Inflammatory macrophage treated with lipopolysaccharide for 4 hours (primary cell): ENCODE results near the gene AHRR.
"Not testable (repeated sequence)": the region's sequence is repeated elsewhere in the genome, so short reads cannot be mapped to it uniquely, and the experiment has no call there.

Experiments used
- DNase-seq: peaks from one replicate; pipeline ENCODE4 v3.0.0-alpha.2; 2020

AHRR gene

DNA sequence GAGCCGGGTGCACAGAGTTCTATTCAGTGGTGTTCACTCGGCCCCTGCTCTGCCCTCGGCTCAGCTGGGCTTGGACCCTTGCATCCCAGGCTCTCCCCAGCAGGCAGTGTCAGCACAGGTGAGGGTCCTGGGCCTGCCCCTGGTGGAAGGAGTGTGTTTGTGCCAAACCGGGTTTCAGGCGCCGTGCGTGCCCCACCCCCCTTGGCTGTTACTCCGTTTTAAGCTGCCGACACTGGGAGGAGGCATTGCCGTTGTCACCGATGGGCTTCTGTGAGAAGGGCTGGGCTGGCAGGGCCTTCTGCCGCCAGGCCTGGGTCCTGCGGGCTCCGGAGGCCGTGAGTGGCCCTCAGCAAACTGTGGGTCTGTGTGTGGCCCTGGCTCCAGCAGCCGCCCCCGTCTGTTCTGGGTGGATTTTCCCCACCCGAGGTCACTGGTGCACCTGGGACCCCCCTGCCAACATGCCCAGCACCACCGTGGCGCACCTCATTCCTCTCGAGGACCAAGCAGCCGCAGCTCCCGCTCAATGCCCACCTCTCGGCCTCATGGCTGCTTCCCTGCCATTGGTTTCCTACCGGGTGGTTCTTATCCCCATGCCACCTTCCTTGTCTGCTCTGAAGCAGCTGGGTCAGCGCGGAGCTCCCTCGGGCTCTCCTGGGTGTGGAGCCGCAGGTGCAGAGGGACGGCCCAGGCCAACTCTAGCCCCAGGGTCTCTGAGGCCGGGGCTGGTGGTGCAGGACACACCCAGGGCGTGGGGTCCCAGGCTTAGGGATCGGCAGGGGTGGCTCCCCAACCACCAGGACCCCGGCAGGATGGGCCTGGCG, 77.2 kb downstream of the AHRR start:
- no peak for DNase-seq

DNA sequence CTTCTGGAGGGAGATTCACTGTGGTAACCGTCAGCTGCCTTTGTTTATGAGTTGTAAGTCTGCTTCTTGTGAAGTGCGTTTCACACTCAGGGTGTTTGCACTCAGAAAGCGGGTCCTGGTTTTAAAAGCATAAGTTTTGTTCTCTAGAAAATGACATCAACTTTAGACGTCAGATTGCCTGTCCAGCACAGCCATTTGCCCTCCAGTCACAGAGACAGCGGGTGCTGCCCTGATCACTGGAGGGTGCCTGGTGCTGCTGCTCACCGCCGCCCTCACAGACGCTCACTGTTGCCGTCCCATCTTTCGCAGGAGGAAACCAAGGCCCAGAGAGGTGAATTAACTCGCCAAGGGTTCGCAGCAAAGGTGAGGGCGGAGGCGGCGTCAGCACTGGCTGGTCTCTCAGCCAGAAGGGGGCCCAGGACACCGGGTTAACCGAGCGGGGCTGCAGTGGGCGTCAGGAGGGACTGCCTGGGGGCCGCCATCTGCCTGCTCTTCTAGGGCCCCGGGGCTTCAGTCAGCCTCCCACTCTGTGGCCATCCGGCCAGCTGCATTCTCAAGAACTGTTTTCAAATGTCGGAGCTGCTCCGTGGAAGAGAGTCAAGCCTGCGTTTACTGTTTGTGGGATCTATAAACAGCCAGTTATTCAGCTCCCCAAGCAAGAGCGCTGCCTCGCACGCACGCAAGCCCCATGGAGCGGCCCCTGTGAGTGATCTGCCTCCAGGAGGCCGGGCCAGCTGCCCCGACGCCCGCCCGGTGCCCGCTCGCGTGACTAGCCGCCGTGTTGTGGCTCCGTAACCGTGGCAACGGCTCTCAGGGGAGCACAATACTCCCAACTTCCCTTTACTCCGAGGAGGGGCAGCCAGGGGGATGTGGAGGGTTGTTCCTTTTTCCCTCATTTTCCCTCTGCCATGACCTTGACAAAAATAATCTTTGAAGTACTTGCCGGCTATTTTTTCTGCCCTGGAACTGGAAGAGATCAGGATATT, 78.1 kb downstream of the AHRR start:
- DNase-seq, result peak; percentile 77

DNA sequence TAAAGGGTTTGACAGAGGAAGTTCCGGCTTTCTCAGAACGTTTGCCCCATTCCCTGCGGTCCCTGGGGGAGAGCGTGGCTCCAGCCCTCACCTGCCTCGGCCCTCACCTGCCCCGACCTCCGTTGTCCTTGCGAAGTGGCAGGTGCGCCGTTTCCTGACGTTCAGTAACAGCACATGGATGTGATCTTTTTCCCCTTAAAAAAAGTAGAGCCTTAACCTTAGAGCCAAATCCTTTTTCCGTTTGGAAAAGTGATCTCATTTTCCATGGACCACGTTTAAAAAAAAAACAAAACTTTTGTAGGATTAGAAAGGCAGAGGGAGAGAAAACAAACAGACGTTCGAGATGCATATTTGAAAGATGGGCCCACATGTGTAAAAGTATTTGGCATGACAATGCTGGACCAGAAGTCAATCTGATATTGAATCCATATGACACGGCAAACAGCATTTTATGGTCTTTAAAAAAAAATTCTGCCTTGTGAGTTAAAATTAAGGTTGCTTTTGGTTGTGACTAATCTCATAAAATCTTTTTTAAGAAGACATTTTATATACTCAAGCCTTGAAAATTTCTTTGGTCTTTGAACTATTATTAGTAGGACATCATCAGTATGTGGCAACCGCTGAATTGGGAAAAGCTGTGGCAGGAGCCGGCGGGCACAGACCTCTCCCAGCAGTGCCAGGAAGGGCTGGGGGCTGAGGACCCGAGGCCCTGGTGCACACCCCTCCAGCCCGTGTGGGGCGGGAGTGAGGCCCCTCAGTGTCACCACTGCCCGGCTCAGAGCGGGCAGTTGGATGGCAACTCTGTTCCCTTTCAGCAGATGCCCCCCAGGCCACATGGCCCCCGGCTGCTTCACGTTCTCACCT, 79.0 kb downstream of the AHRR start:
- DNase-seq, result no peak

DNA sequence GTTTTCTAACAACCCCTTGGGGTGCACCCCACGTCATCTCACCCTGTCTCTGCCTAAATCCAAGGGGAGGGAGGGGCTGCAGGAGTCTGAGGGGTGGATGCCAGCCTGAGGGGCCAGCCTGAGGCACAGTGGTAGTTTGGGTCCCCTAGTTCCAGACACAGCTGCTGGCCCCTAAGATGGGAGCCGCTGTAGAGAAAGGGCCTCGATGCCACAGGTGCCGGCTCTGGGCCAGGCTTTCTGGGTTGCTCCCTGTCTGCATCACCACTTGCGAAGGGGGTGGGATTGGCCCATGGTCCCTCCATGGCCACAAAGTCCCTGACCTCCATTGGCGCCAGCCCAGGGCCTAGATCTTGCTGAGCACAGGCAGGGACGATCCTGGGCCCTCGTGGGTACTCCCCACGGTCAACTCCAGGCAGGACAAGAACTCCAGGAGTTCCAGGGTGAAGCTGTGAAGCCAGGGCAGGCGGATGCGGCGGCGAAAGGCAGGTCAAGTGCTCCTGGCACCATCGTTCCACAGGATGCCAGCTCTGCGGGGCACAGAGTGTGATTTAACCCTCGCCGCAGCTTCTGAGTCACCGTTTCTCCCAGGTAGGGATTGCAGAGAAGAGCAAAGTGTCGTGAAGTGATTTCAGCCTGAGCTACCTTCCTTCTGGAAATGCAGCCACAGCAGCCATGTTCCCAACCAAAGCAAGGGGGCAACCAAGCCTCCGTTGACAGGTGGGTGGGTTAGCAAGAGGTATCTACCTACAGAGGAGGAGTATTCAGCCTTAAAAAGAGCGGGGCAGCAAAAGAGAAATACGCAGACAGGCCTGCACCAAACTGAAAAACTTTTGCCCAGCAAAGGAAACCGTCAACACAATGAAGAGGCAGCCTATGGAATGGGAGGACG, 79.9 kb downstream of the AHRR start:
- no peak for DNase-seq

DNA sequence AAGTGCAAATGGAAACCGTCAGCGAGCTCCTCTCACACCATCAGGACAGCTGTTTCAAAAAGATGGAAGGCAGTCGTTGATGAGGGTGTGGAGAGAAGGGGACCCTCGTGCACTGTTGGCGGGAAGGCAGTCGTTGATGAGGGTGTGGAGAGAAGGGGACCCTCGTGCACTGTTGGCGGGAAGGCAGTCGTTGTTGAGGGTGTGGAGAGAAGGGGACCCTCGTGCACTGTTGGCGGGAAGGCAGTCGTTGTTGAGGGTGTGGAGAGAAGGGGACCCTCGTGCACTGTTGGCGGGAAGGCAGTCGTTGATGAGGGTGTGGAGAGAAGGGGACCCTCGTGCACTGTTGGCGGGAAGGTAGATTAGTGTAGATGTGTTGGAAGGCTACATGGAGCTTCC, 80.7 kb downstream of the AHRR start:
- DNase-seq, result not testable (repeated sequence)

DNA sequence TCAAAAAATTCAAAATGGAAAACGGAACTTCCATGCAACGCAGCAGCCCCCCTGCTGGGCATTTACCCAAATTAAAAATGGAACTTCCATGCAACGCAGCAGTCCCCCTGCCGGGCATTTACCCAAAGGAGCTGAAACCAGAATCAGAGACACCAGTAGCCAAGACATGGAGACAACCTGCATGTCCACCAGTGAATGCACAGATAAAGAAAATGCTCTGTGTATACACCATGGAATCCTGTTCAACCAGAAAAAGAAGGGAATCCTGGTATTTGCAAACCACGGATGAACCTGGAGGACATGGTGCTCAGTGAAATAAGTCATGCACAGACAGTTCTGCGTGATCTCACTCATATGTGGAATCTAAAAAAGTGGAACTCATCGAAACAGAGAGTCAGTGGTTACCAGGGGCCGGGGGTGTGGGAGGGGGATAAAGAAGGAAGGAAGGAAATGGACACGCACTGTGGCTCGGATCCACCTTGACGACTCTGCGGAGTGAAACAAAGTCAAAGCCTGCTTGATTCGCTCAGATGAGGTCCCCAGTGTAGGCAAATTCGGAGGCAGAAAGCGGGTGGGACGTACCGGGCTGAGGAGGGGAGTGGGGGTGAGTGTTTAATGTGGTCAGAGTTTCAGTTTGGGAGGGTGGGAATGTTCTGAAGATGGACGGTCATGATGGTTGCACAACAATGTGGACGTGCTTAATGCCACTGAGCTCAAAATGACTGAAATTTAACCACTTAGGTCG, 81.3 kb downstream of the AHRR start:
- DNase-seq, result peak; percentile 75

DNA sequence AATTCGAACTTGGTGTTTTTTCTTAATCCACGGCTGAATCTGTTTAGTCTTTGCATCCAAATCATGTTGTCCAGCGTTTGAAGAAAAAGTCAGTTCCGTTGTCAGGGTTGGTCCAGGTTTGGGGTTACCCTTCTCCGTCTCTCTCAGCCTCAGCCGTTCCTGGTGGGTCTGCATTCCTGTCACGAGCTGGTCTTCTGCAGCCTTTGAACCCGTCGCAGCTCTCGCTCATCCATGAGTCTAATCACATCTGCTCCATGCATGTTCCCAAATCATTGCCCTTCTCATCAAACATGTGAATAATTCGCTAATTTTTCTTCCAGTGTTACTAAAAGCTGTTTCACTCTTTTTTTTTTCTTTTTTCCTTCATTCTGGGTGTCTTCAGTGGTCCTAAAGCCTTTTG, 82.5 kb downstream of the AHRR start:
- DNase-seq, result no peak

DNA sequence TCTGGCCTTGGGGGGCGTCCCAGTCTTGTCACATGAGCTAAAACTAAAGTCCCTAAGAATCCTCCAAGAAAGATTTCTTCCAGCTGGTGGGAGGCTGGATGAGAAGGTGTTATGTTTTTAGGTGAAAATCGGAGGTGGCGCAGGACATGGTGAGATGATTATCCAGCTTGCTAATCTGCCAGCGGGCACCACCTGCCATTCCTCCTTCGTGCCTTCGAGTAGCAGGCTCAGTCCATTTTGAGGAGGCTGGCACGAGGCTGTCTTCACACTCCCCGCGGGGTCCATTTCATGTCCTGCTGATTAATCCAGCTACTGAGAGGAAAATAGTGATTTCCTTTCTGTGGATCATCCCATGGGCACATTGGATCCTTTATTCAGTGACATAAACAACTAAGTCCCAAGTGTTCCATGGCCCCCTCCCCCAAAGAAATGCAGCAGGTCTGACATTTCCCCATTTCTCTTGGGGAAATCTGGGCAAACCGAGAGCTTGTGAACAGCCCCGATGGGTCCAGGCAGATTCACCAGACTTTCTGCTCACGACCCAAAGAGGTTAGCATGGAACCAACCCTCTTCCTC, 83.2 kb downstream of the AHRR start:
- no peak for DNase-seq

DNA sequence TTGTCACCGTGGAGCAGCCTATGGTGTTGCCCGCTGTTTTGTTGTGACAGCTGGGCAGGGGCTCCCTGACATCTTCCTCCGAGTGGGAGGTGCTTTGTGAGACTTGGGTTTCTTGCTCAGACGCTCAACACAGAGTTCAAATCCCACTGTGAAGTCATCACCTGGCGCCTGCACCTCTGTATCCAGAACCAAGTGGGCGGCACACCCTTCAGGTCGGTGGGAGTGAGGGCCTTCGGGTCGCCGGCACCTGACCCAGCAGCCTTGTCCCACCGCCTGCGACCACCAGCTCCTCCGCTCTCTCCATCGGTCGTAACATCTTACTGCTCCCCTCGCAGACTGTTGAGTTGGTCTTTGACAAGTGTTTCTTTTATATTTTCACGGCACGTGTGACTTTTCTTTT, 83.9 kb downstream of the AHRR start:
- no peak for DNase-seq

DNA sequence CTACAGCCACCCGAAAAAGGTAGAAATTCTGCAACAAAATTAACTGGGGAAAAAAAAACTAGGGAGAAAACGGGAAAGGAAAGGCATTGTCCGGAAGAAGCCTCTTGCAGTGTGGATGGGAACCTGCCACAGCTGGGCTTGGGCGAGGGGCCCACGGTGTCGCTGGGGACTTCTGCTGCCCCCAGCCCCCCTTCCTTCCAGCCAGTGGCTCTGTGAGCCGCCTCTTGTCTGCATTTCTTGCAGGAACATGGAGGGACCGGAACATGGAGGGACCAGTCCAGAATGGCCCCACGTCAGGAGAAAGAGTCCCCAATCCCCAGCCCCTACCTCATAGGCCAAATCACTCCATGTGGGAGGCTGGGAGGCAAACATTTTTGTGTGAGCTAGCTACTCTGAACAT, 84.5 kb downstream of the AHRR start:
- no peak for DNase-seq

DNA sequence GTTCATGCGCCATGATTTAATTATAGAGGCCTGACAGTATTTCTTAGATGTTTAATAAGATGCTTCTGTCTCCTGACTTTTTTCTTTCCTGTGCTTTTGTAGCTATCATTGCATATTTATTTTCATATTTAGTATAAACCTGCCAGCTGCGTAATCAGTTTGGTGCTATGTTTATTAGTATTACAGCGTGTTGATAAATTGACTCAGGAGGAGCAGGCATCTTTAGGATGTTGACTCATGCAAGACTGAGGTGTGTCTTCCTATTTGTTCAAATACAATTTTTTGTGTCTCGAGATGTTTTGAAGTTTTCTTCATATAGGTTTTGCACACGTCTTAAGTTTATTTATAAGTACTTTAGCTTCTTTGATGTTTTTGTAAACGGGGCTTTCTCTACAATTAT, 85.5 kb downstream of the AHRR start:
- DNase-seq, result no peak

DNA sequence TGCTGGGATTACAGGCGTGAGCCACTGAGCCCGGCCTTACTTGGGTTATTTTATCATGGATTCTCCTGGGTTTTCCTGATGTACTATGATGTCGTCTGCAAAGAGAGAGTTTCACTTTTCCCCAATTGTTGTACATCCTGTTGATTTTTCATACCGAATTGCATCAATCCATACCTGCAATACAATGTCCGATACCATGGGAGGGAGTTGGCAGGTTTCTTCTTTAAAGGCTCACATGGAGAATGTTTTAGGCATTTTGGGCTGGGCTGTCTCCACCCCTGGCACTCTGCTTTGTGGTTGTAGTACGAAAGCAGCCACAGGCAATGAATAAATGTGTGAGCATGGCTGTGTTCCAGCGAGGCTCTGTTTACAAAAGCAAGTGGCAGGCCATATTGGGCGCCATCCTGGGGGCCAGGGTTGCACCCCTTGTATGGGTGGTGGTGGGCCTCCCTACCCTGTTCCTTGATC, 86.3 kb downstream of the AHRR start:
- DNase-seq, result no peak

DNA sequence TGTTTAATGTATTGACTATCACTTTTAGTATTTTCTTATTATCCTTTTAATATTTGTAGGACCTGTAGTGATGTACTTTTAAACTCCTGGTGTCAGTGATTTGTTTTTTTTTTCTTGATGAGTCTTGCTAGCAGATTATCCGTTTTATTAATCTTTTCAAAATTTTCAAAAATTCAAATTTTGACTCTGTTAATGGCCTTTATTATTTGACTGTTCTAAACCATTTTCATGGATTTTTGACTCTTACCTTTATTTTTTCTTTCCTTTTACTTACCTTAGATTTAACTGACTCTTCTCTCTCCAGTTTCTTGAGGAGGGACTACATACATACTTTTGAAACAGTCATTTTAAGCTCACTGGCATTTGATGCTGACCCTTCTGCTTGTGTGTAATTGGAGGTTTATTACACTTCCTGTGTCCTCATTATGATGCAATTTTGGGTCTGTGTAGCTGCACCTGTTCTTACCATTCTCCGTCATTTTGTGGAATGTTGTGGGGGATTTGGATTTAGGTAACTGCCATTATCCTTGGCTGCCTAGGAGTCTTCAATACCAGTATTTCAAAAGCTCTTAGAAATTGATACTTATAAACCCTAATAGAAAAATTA, 89.5 kb downstream of the AHRR start:
- no peak for DNase-seq

DNA sequence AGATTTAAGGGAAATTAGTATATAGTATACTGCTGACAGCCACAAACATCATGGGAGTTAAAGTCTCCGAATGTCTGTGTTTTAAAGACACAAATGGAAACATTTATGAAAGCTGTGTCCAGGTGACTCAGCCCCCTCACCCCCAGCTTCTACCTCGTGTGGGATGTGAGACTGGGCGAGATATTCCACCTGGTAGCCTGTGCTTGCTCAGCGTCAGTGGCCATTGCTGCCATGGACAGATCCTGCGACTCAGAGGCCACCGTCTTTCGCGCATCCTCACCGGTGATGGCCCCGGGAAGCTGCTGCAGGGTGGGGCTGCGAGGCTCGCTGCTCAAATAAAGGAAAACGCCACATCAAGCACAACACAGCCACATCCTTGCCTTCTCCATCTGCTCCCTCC, 90.2 kb downstream of the AHRR start:
- DNase-seq, result no peak

DNA sequence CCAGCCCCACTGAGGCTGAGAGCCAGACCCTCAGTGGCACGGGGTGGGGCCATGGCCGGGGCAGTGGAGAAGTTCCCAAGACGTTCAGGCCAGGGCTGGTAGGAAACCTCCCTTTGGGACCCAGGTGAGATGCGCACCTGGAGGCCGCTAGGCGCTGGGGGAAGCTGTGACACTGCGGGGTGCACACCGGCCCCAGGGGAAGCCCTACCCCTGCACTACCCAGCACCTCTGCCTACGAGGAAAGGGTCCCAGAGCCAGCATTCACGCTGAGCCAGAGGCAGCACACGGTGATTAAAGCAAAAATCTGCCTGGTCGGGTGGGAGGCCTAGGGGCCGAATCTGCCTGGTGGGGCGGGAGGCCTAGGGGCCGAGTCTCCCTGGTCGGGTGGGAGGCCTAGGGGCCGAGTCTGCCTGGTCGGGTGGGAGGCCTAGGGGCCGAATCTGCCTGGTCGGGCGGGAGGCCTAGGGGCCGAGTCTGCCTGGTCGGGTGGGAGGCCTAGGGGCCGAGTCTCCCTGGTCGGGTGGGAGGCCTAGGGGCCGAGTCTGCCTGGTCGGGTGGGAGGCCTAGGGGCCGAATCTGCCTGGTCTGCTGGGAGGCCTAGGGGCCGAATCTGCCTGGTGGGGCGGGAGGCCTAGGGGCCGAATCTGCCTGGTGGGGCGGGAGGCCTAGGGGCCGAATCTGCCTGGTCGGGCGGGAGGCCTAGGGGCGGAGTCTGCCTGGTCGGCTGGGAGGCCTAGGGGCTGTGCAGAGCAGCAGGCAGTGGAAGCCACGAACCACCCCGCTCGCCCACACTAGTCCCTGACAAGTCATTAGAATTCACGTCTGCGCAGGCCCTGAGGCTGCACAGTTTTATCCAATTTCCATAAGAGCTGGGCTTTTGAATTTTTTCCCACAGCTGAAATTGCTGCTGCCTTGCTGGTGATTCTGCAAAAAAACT, 93.7 kb downstream of the AHRR start:
- DNase-seq, result not testable (repeated sequence)

DNA sequence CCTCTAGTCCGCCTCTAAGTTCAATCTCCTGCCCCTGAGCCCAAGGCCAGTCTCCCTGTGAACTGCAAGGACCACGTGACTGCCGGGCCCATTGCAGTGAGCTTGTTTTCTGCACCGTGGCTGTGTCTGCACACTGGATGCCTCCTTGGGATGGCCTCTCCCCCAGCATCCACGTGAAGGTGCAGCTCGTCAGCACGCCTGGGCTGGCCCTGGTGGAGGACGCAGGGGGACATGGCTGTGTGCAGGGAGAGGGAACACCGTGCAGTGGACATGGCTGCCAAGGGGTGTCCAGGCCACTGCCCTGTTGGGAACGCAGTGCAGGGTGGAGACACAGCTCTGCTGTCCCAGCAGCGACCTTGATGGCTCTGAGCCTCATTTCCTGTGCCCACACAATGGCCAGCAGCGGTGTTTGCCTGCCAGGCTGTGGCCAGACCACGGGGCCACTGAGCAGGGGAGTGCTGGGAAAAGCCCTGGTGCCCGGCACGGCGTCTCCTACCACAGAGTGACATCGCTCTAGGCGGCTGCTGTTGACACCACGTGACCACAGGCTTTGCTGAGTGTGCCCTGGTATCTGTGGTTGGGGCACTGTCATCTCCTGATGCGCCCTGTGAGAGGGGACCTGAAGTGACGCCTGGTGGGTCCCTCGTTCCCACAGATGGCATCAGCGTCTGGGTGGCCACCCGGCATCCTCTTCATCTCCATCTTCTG, 94.6 kb downstream of the AHRR start:
- no peak for DNase-seq

DNA sequence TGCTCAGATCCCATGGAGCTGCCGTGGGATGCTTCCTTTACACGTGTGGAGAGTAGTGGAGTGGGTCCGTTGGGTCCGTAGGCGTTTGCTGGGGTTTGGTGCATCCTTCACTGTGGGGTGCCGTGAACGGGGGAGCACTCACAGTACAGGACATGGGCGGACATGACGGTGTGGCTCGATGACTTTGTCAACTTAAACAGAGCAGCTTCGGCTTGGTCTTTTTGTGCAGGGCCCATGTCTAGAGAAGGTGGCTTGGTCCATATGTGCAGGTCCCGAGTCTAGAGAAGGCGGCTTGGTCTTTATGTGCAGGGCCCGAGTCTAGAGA, 95.1 kb downstream of the AHRR start:
- DNase-seq, result no peak
